Osteoblast (primary cell): ENCODE results near the gene TM7SF2. TPM values are rescaled to one million over a fixed set of nuclear protein-coding genes. Genes with fewer than 3 reads are reported as not detected.

Experiments used
- DNase-seq: peaks from one replicate; pipeline ENCODE4 v3.0.0; 2011; ENCODE audit warnings: low spot score, mixed read lengths; ENCODE audit not compliant: insufficient read length; ENCODE audit errors: missing footprints
- H2AFZ ChIP-seq: 2 replicates; pipeline ENCODE4 v1.6.0; 2011; ENCODE audit warnings: mild to moderate bottlenecking, low read length
- H3K27ac ChIP-seq: 2 replicates; pipeline ENCODE4 v1.5.1; 2011; ENCODE audit warnings: mild to moderate bottlenecking, low read depth, low read length, moderate library complexity
- H3K27me3 ChIP-seq: 2 replicates; pipeline ENCODE4 v1.6.0; 2012; ENCODE audit warnings: mild to moderate bottlenecking, control low read depth, inconsistent platforms, low read length, moderate library complexity; ENCODE audit not compliant: insufficient read depth
- H3K36me3 ChIP-seq: 2 replicates; pipeline ENCODE4 v1.5.1; 2011; ENCODE audit warnings: mild to moderate bottlenecking, low read length, control low read depth, moderate library complexity; ENCODE audit not compliant: insufficient read depth
- H3K4me1 ChIP-seq: 2 replicates; pipeline ENCODE4 v1.5.1; 2011; ENCODE audit warnings: mild to moderate bottlenecking, low read length, control low read depth, moderate library complexity; ENCODE audit not compliant: insufficient read depth
- H3K4me2 ChIP-seq: 2 replicates; pipeline ENCODE4 v1.6.0; 2011; ENCODE audit warnings: mild to moderate bottlenecking, low read length; ENCODE audit not compliant: insufficient read depth
- H3K4me3 ChIP-seq: fragments of 200-600 bp; sonication (generic); 3 replicates; pipeline ENCODE4 v1.5.1; 2012; ENCODE audit warnings: mild to moderate bottlenecking, low read length, inconsistent platforms; ENCODE audit not compliant: insufficient read depth
- H3K79me2 ChIP-seq: 2 replicates; pipeline ENCODE4 v1.6.0; 2012; ENCODE audit warnings: mild to moderate bottlenecking, low read length, control low read depth, inconsistent platforms; ENCODE audit not compliant: insufficient read depth
- H3K9me3 ChIP-seq: 2 replicates; pipeline ENCODE4 v1.5.1; 2011; ENCODE audit warnings: low read depth, low read length, control low read depth
- H4K20me1 ChIP-seq: 2 replicates; pipeline ENCODE4 v1.6.0; 2012; ENCODE audit warnings: mild to moderate bottlenecking, low read length, control low read depth; ENCODE audit not compliant: insufficient read depth
- CTCF ChIP-seq: IDR thresholded peaks from 2 replicates; pipeline ENCODE4 v1.5.1; 2011; ENCODE audit warnings: mild to moderate bottlenecking, low read depth, low read length, moderate library complexity; ENCODE audit errors: extremely low read depth
- total RNA-seq: library from RNA; depleted of rRNA; stranded (reverse); fragments of >200 nt; gene quantifications from 2 replicates; pipeline ENCODE4 v1.2.3, GENCODE V29; 2012

The TM7SF2 gene
- total RNA-seq, 1 donor, result 10.1 TPM

DNA sequence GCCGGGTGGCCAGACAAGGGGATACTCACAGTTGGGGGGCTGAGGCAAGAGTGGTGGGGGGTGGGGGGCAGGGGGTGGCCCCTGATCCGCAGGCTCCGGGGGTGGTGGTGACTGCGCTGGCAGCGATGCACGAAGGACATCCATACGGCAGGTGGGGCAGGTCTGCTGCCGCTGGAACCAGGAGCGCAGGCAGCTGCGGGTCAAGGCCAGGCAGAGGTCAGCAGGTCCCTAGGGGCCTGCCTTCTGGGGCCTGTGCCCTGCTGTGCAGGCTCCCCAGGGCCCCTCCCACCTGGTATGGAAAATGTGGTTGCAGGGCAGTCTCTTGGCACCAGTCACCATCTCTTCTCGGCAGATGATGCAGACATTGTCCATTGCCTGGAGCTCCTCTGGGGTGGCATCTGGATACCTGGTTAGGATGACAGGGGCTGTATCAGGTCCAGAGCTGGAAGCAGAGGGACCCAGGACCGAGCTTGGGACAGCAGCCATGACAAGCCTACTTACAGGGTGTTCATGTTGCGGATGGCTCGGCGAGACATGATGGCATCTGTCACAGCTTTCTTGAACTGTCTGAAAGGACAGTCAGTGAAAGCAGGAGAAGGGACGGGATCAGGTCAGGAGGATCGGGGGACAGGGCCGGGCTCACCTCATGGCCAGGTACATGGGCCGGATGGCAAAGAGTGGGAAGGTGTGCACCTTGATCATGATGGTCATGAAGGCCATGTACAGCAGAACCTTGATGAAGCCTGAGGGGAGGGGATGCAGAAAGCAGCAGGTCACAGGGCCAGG lies 19.2 kb downstream of the TM7SF2 start:
- no peak overlapping the region for H3K4me3 ChIP-seq
- H3K27ac ChIP-seq, result no peak overlapping the region
- peaks cover 66% of the 10 kb centered on the region for H3K36me3 ChIP-seq
- H4K20me1 ChIP-seq, result peaks cover 39% of the 10 kb centered on the region
- DNase-seq, result no peak
- H3K9me3 ChIP-seq, result no peaks in the 10 kb centered on the region
- no peak overlapping the region for H2AFZ ChIP-seq
- H3K27me3 ChIP-seq, result no peaks in the 10 kb centered on the region
- peaks cover 52% of the 10 kb centered on the region for H3K79me2 ChIP-seq
- H3K4me1 ChIP-seq, result peaks cover 18% of the 10 kb centered on the region
- TF ChIP-seq CTCF, result no peak
- no peak overlapping the region for H3K4me2 ChIP-seq

DNA sequence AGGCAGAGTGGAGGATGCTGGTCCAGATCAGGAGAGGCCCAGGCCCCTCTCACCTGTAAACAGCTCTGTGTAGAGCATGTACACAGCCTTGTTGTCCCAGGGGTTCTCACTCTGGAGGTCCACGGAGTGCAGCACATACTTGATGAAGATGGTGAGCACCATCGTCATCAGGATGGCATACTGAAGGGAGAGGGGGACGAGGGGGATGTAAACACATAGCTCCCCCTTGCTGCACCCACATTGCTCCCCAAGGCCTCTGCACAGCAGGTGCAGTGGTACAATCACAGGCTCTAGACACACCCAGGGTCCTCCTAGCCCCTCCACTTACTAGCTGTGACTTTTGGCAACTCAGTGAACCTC lies 19.7 kb downstream of the TM7SF2 start:
- DNase-seq, result no peak
- Histone ChIP-seq H2AFZ (no peak overlapping the region), H3K79me2 (peaks cover 52% of the 10 kb centered on the region), H3K4me2 (no peak overlapping the region), H3K4me3 (no peak overlapping the region), H4K20me1 (peaks cover 37% of the 10 kb centered on the region), H3K36me3 (peaks cover 60% of the 10 kb centered on the region), H3K4me1 (peaks cover 18% of the 10 kb centered on the region), H3K9me3 (no peaks in the 10 kb centered on the region), H3K27ac (no peak overlapping the region), H3K27me3 (no peaks in the 10 kb centered on the region)
- no peak for TF ChIP-seq CTCF

GRCh38 chr11:65131895-65132237 lies 20.2 kb downstream of the TM7SF2 start:
- H3K4me3 ChIP-seq, result no peak overlapping the region
- H3K4me1 ChIP-seq, result peaks cover 18% of the 10 kb centered on the region
- H3K27ac ChIP-seq, result no peak overlapping the region
- TF ChIP-seq CTCF, result no peak
- peaks cover 52% of the 10 kb centered on the region for H3K79me2 ChIP-seq
- H2AFZ ChIP-seq, result no peak overlapping the region
- H3K9me3 ChIP-seq, result no peaks in the 10 kb centered on the region
- H3K4me2 ChIP-seq, result no peak overlapping the region
- H4K20me1 ChIP-seq, result peaks cover 35% of the 10 kb centered on the region
- H3K36me3 ChIP-seq, result peaks cover 55% of the 10 kb centered on the region
- no peak for DNase-seq
- no peaks in the 10 kb centered on the region for H3K27me3 ChIP-seq

DNA sequence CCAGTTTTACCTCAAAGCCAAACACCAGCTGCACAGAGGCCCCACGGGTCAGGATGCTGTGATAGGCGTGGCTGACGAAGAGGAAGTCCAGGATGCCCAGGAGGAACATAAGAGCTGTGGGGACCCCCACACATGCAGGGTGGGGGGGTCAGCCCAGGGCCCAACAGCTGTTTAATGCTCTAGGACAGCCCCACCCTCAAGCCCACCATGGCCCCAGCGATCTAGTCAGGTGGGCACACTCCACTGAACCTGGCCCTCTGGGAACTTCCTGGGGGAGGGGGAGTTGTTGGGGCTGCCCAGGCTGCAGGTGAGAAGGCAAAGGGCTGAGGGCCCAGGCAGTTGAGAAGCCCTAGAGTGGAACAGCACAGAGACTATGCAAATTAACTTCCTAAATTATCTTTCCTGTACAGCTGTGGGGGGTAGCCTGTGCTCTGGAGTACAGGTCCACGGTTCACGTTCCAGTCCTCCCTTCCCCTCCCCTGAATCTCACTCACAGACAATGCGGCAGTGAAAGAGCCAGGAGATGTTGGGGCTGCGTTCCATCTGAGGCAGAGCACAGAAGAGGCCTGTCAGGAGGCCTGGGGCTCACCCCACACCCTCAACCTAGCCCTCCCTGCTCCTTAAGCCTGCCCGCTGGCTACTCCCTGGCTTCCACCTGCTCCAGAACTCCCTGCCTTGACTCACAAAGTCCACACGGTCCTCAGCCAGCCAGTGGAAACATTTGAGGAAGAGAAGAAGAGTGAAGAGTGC lies 20.7 kb downstream of the TM7SF2 start:
- TF ChIP-seq CTCF, result no peak
- peak overlapping the region; percentile 96 for H3K4me3 ChIP-seq

More for the DNA sequence above, 20.7 kb downstream of the TM7SF2 start:
- no peaks in the 10 kb centered on the region for H3K9me3 ChIP-seq
- no peak overlapping the region for H2AFZ ChIP-seq
- peak; percentile 47 for DNase-seq
- peak overlapping the region; percentile 99 for H3K27ac ChIP-seq
- no peaks in the 10 kb centered on the region for H3K27me3 ChIP-seq
- peaks cover 18% of the 10 kb centered on the region for H3K4me1 ChIP-seq
- H3K79me2 ChIP-seq, result peaks cover 52% of the 10 kb centered on the region
- peak overlapping the region; percentile 85 for H3K4me2 ChIP-seq
- peaks cover 50% of the 10 kb centered on the region for H3K36me3 ChIP-seq
- H4K20me1 ChIP-seq, result peaks cover 35% of the 10 kb centered on the region
